Neural cell (in vitro differentiated cells): ENCODE data around the gene DLG5. TPM values are rescaled to one million over a fixed set of nuclear protein-coding genes. Genes with fewer than 3 reads are reported as not detected.

Source experiments
- H2AFZ ChIP-seq: fragments of 200-600, 300-800 bp; sonication (generic), shearing (Covaris generic); 2 replicates; pipeline ENCODE4 v1.6.0; 2014; ENCODE audit warnings: low read depth, mild to moderate bottlenecking, antibody characterized with exemption, low read length, moderate library complexity
- H3F3A ChIP-seq: fragments of 200-600 bp; shearing (Covaris generic); 2 replicates; pipeline ENCODE4 v1.6.1; 2016; ENCODE audit warnings: mild to moderate bottlenecking, moderate library complexity, mixed read lengths, antibody characterized with exemption, low read length; ENCODE audit not compliant: insufficient read depth, poor library complexity, severe bottlenecking
- H3K27ac ChIP-seq: fragments of 200-600, 300-800 bp; sonication (generic), shearing (Covaris generic); 2 replicates; pipeline ENCODE4 v1.5.1; 2014; ENCODE audit warnings: mild to moderate bottlenecking, low read length, moderate library complexity
- H3K27me3 ChIP-seq: fragments of 300-800, 200-600 bp; sonication (generic), shearing (Covaris generic); 2 replicates; pipeline ENCODE4 v1.6.0; 2014; ENCODE audit warnings: mild to moderate bottlenecking, low read depth, low read length, moderate library complexity; ENCODE audit not compliant: insufficient read depth
- H3K36me3 ChIP-seq: fragments of 300-800, 200-600 bp; sonication (generic), shearing (Covaris generic); 2 replicates; pipeline ENCODE4 v1.5.1; 2014; ENCODE audit warnings: mild to moderate bottlenecking, antibody characterized with exemption, low read length, moderate library complexity; ENCODE audit not compliant: insufficient read depth
- H3K4me2 ChIP-seq: fragments of 300-800, 200-600 bp; sonication (generic), shearing (Covaris generic); 2 replicates; pipeline ENCODE4 v1.6.0; 2014; ENCODE audit warnings: mild to moderate bottlenecking, low read length
- H3K4me3 ChIP-seq: fragments of 300-800, 200-600 bp; sonication (generic), shearing (Covaris generic); 2 replicates; pipeline ENCODE4 v1.5.1; 2014; ENCODE audit warnings: mild to moderate bottlenecking, low read length, moderate library complexity
- H3K79me2 ChIP-seq: fragments of 200-600 bp; shearing (Covaris generic); replicated peaks from 2 replicates; pipeline ENCODE4 v1.6.0; 2014; ENCODE audit warnings: mild to moderate bottlenecking, low read length, moderate library complexity; ENCODE audit not compliant: insufficient read depth
- H3K9ac ChIP-seq: fragments of 300-800, 200-600 bp; sonication (generic), shearing (Covaris generic); 2 replicates; pipeline ENCODE4 v1.6.1; 2016; ENCODE audit warnings: mild to moderate bottlenecking, low read length, mixed read lengths
- H3K9me2 ChIP-seq: fragments of 200-600 bp; shearing (Covaris generic); 2 replicates; pipeline ENCODE4 v1.6.1; 2016; ENCODE audit warnings: mild to moderate bottlenecking, low read length, mixed read lengths; ENCODE audit not compliant: insufficient read depth
- H3K9me3 ChIP-seq: fragments of 200-600, 300-800 bp; sonication (generic), shearing (Covaris generic); 2 replicates; pipeline ENCODE4 v1.6.1; 2016; ENCODE audit warnings: mild to moderate bottlenecking, mixed run types, low read length, moderate library complexity, mixed read lengths
- H4K20me1 ChIP-seq: fragments of 200-600 bp; shearing (Covaris generic); 2 replicates; pipeline ENCODE4 v1.6.1; 2016; ENCODE audit warnings: mild to moderate bottlenecking, mixed run types; ENCODE audit not compliant: insufficient read depth
- EP300 ChIP-seq: fragments of 450-650 bp; conservative IDR thresholded peaks from 2 replicates; pipeline ENCODE4 v1.6.1; 2014; ENCODE audit warnings: antibody characterized with exemption, mild to moderate bottlenecking, moderate library complexity; ENCODE audit not compliant: poor library complexity, severe bottlenecking
- EZH2 ChIP-seq: fragments of 200-600, 300-800 bp; shearing (Covaris generic), sonication (generic); IDR thresholded peaks from 2 replicates; pipeline ENCODE4 v1.6.1; 2014; ENCODE audit warnings: antibody characterized with exemption, low read length, borderline replicate concordance, mild to moderate bottlenecking; ENCODE audit not compliant: insufficient read depth, poor library complexity, severe bottlenecking
- MXI1 ChIP-seq: fragments of 450-650 bp; conservative IDR thresholded peaks from 2 replicates; pipeline ENCODE4 v1.6.1; 2014; ENCODE audit warnings: antibody characterized with exemption, mild to moderate bottlenecking; ENCODE audit not compliant: poor library complexity, severe bottlenecking
- POLR2AphosphoS5 ChIP-seq: IDR thresholded peaks from 2 replicates; pipeline ENCODE4 v1.6.1; 2012
- RAD21 ChIP-seq: fragments of 450-650 bp; conservative IDR thresholded peaks from 2 replicates; pipeline ENCODE4 v1.6.1; 2014; ENCODE audit warnings: antibody characterized with exemption, mild to moderate bottlenecking, moderate library complexity
- SMC3 ChIP-seq: fragments of 450-650 bp; conservative IDR thresholded peaks from 2 replicates; pipeline ENCODE4 v1.6.1; 2014; ENCODE audit warnings: antibody characterized with exemption, mild to moderate bottlenecking, moderate library complexity; ENCODE audit not compliant: poor library complexity
- TAF1 ChIP-seq: IDR thresholded peaks from 2 replicates; pipeline ENCODE4 v1.6.1; 2012; ENCODE audit warnings: low read depth
- polyA plus RNA-seq: library from polyadenylated mRNA; depleted of rRNA; stranded (reverse); fragments of >200 nt; gene quantifications from 2 replicates; pipeline ENCODE4 v1.2.3, GENCODE V29; 2014
- small RNA-seq, 3 experiments: library from RNA; depleted of rRNA; stranded (forward); fragments of <200 nt; gene quantifications; one replicate each; pipeline ENCODE3, GENCODE V24; 2012
- TF ChIP-seq, protein P1 (sequence below): fragments of 450-650 bp; IDR thresholded peaks from 2 replicates; pipeline ENCODE4 v1.5.1; 2014; ENCODE audit warnings: antibody characterized with exemption, mild to moderate bottlenecking, moderate library complexity; ENCODE audit not compliant: poor library complexity, severe bottlenecking

The DLG5 gene
- polyA plus RNA-seq, 1 donor from 2014 or later, result 72.9 TPM

DNA sequence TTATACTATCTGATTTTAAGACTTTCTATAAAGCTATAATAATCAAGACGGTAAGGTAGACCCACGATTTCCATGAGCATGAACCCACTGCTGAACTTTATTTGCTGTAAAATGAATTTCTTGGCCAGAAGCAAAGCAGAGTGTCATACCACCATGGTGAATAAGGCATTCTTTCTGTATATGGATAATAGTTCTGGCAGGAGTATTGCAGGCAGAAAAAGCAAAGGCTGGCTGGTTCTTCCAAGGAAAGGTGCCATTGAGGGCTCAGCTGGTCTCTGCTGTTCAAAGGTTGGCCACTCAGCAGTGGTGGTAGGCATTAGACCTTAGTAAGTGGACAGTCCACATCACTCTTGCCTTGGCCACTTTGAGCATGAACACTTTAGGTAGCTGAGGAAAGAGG, 184.8 kb downstream of the DLG5 start:
- H4K20me1 ChIP-seq, result no peaks in the 10 kb centered on the region
- H3K4me3 ChIP-seq, result no peak overlapping the region
- no peaks in the 10 kb centered on the region for H3K79me2 ChIP-seq
- no peak overlapping the region for H3K4me2 ChIP-seq
- H3K9me3 ChIP-seq, result no peaks in the 10 kb centered on the region
- no peaks in the 10 kb centered on the region for H3F3A ChIP-seq
- no peaks in the 10 kb centered on the region for H3K9me2 ChIP-seq
- no peak for TF ChIP-seq EP300
- TF ChIP-seq, protein P1, sequence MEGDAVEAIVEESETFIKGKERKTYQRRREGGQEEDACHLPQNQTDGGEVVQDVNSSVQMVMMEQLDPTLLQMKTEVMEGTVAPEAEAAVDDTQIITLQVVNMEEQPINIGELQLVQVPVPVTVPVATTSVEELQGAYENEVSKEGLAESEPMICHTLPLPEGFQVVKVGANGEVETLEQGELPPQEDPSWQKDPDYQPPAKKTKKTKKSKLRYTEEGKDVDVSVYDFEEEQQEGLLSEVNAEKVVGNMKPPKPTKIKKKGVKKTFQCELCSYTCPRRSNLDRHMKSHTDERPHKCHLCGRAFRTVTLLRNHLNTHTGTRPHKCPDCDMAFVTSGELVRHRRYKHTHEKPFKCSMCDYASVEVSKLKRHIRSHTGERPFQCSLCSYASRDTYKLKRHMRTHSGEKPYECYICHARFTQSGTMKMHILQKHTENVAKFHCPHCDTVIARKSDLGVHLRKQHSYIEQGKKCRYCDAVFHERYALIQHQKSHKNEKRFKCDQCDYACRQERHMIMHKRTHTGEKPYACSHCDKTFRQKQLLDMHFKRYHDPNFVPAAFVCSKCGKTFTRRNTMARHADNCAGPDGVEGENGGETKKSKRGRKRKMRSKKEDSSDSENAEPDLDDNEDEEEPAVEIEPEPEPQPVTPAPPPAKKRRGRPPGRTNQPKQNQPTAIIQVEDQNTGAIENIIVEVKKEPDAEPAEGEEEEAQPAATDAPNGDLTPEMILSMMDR, result no peak
- no peak for TF ChIP-seq TAF1
- TF ChIP-seq SMC3, result no peak
- TF ChIP-seq RAD21, result no peak
- no peak for TF ChIP-seq POLR2AphosphoS5
- TF ChIP-seq MXI1, result no peak
- no peak for TF ChIP-seq EZH2
- H3K27ac ChIP-seq, result no peak overlapping the region
- no peak overlapping the region for H3K9ac ChIP-seq
- no peaks in the 10 kb centered on the region for H3K36me3 ChIP-seq
- no peak overlapping the region for H2AFZ ChIP-seq
- no peaks in the 10 kb centered on the region for H3K27me3 ChIP-seq

Small RNAs within 50 kb of the gene (small RNA-seq; reads per million reads assigned to genes)
- gene RF00017 (0 reads per million in 3 experiments), gene RN7SL284P (0 reads per million in 3 experiments), gene RNU6-1266P (0.07 to 0.48 (median 0.08) reads per million in 3 experiments)

Other genes starting within 250 kb of the DLG5 start
- gene POLR3A, start 102.8 kb upstream of the DLG5 start, polyA plus RNA-seq, result 12.7 and 15.6 TPM in 2 replicates
- gene RPS24, start 107.1 kb upstream of the DLG5 start, polyA plus RNA-seq, result 2,402 and 2,734 TPM in 2 replicates